ENCODE results near the gene RAPGEF6. TPM values are rescaled to one million over a fixed set of nuclear protein-coding genes. Genes with fewer than 3 reads are reported as not detected.
"Not testable (repeated sequence)": the region's sequence is repeated elsewhere in the genome, so short reads cannot be mapped to it uniquely, and the experiment has no call there.

Gene RAPGEF6
- total and polyA plus RNA-seq, 2 experiments from 2014 or later: 9.5 to 20.3 TPM

- H3F3A ChIP-seq (replicated peaks; ENCODE audit: low read depth): no peaks in the 10 kb centered on the region
- H3K9me2 ChIP-seq (ENCODE audit: insufficient read depth): no peaks in the 10 kb centered on the region
- no peaks in the 10 kb centered on the region for H3K4me1 ChIP-seq (ENCODE audit: insufficient read depth)
- TF ChIP-seq NANOG (IDR thresholded peaks at IDR 0.05; ENCODE audit: borderline replicate concordance): no peak
- no peak for TF ChIP-seq STAT1 (IDR thresholded peaks at IDR 0.05; ENCODE audit: unreplicated experiment)
- TF ChIP-seq CTCF (conservative IDR thresholded peaks at IDR 0.05; ENCODE audit: low read depth in 2 of 2): no peak
- no peak for TF ChIP-seq ZNF331 (CRISPR knock-in tag; IDR thresholded peaks at IDR 0.05; ENCODE audit: low read depth)
- no peak for TF ChIP-seq REST (IDR thresholded peaks at IDR 0.05; ENCODE audit: unreplicated experiment)
- TF ChIP-seq POLR2AphosphoS5 (IDR thresholded peaks at IDR 0.05; ENCODE audit: low read depth): no peak
- no peak for TF ChIP-seq ZNF462 (CRISPR knock-in tag; IDR thresholded peaks at IDR 0.05)
- no peak for TF ChIP-seq JUNB (IDR thresholded peaks at IDR 0.05; ENCODE audit: unreplicated experiment)
- TF ChIP-seq ETS1 (IDR thresholded peaks at IDR 0.05): no peak
- TF ChIP-seq EZH2phosphoT487 (IDR thresholded peaks at IDR 0.05; ENCODE audit: unreplicated experiment): no peak
- TF ChIP-seq CREB1 (CRISPR knock-in tag; IDR thresholded peaks at IDR 0.05; ENCODE audit: low read depth): no peak
- H2AFZ ChIP-seq: no peak overlapping the region
- no peak for ATAC-seq
- DNase-seq (ENCODE audit: low spot score): no peak
- H3K27ac ChIP-seq (ENCODE audit: low read depth): no peak overlapping the region
- H4K20me1 ChIP-seq (replicated peaks; ENCODE audit: insufficient read depth): no peaks in the 10 kb centered on the region; the same call in 1 of the 2 replicates
- H3K4me3 ChIP-seq: no peak overlapping the region
- no peaks in the 10 kb centered on the region for H3K27me3 ChIP-seq (ENCODE audit: insufficient read depth)
- no peaks in the 10 kb centered on the region for H3K79me2 ChIP-seq (replicated peaks; ENCODE audit: insufficient read depth)
- Mint-ChIP-seq H3K9me3 (no peaks in the 10 kb centered on the region; the same call in 2 of the 3 replicates), H3K27me3 (ENCODE audit: insufficient read depth, low read depth, poor library complexity) (no peaks in the 10 kb centered on the region), H3K4me3 (no peak overlapping the region), H3K27ac (no peak overlapping the region), H3K36me3 (ENCODE audit: low read depth) (peaks cover 26% of the 10 kb centered on the region; the same call in 2 of the 3 replicates), H3K4me1 (no peaks in the 10 kb centered on the region)
- H3K4me2 ChIP-seq: no peak overlapping the region
- peaks cover 4% of the 10 kb centered on the region; the same call in 1 of the 2 replicates for H3K36me3 ChIP-seq (ENCODE audit: insufficient read depth)
These were observed 146.6 kb downstream of the RAPGEF6 start for GRCh38 chr5:131488463-131488862.

- not testable (repeated sequence) for H3K27ac Mint-ChIP-seq; DNase-seq (ENCODE audit: low spot score); H3K9me3 Mint-ChIP-seq; H3K36me3 ChIP-seq (ENCODE audit: insufficient read depth); H4K20me1 ChIP-seq (replicated peaks; ENCODE audit: insufficient read depth); H3K4me3 Mint-ChIP-seq; H3F3A ChIP-seq (replicated peaks; ENCODE audit: low read depth); H3K9me2 ChIP-seq (ENCODE audit: insufficient read depth); ATAC-seq; H3K4me1 Mint-ChIP-seq; H3K27me3 ChIP-seq (ENCODE audit: insufficient read depth); H3K27me3 Mint-ChIP-seq (ENCODE audit: insufficient read depth, low read depth, poor library complexity); H3K79me2 ChIP-seq (replicated peaks; ENCODE audit: insufficient read depth); H3K4me3 ChIP-seq; H3K4me1 ChIP-seq (ENCODE audit: insufficient read depth); H3K27ac ChIP-seq (ENCODE audit: low read depth); H3K4me2 ChIP-seq; H2AFZ ChIP-seq
- H3K36me3 Mint-ChIP-seq (ENCODE audit: low read depth): peaks cover 28% of the 10 kb centered on the region; the same call in 2 of the 3 replicates
These were observed 147.7 kb downstream of the RAPGEF6 start for GRCh38 chr5:131487371-131487770.

Data from GM23338 (cell line).